Measurements from ENCODE around the gene TULP3.

DNA sequence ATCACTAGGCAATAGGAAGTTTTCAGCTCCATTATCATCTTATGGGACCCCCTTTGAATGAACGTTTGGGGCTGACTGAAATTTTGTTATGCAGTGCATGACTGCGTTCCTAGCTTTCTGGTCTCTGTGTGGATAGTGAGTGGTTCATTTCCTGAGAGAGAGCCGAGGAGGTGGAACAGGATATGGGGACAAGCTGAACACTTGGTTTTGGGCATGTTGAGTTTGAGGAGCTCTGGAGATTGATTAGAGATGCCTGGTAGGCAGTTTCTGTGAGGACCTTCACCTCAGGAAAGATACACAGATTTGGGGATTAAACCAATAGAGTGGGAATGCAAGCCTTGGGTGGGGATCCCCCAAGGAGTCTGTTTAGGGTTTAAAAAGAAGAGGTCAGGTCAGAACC is 96.2 kb downstream of the TULP3 start:
- TF ChIP-seq, protein P1, sequence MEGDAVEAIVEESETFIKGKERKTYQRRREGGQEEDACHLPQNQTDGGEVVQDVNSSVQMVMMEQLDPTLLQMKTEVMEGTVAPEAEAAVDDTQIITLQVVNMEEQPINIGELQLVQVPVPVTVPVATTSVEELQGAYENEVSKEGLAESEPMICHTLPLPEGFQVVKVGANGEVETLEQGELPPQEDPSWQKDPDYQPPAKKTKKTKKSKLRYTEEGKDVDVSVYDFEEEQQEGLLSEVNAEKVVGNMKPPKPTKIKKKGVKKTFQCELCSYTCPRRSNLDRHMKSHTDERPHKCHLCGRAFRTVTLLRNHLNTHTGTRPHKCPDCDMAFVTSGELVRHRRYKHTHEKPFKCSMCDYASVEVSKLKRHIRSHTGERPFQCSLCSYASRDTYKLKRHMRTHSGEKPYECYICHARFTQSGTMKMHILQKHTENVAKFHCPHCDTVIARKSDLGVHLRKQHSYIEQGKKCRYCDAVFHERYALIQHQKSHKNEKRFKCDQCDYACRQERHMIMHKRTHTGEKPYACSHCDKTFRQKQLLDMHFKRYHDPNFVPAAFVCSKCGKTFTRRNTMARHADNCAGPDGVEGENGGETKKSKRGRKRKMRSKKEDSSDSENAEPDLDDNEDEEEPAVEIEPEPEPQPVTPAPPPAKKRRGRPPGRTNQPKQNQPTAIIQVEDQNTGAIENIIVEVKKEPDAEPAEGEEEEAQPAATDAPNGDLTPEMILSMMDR (IDR thresholded peaks at IDR 0.05): no peak
- no peak for TF ChIP-seq POLR2A (IDR thresholded peaks at IDR 0.05)
- no peak for TF ChIP-seq POLR2AphosphoS5 (IDR thresholded peaks at IDR 0.05)
